HL-60 (cell line): ENCODE results near the gene MAP3K2.

Experiments
- DNase-seq, 2 experiments: peaks; one replicate each; pipeline ENCODE4 v3.0.0-alpha.2; 2010 to 2020; ENCODE audit warnings: low read depth in 1 of 2, low spot score in 1 of 2
- H3K27ac ChIP-seq: fragments of 250-450 bp; sonication (Bioruptor Pico); replicated peaks from 2 replicates; pipeline ENCODE4 v1.5.1; 2020; ENCODE audit warnings: mild to moderate bottlenecking, moderate library complexity
- H3K27me3 ChIP-seq: fragments of 250-450 bp; sonication (Bioruptor Pico); 2 replicates; pipeline ENCODE4 v1.5.1; 2021; ENCODE audit warnings: mild to moderate bottlenecking, moderate library complexity; ENCODE audit not compliant: insufficient read depth, poor library complexity, severe bottlenecking
- H3K4me3 ChIP-seq: replicated peaks from 2 replicates; pipeline ENCODE4 v1.5.1; 2011; ENCODE audit warnings: mild to moderate bottlenecking, control low read depth, low read length; ENCODE audit not compliant: insufficient read depth
- CTCF ChIP-seq: IDR thresholded peaks from one replicate; pipeline ENCODE4 v1.5.1; 2011; ENCODE audit warnings: low read length, control low read depth, inconsistent platforms; ENCODE audit not compliant: insufficient read depth
- GABPA ChIP-seq: IDR thresholded peaks from 2 replicates; pipeline ENCODE4 v1.6.1; 2012; ENCODE audit warnings: low read depth
- POLR2AphosphoS5 ChIP-seq: IDR thresholded peaks from 2 replicates; pipeline ENCODE4 v1.6.1; 2012; ENCODE audit warnings: low read depth
- REST ChIP-seq: IDR thresholded peaks from 2 replicates; pipeline ENCODE4 v1.6.1; 2012; ENCODE audit warnings: low read depth; ENCODE audit not compliant: insufficient replicate concordance
- SPI1 ChIP-seq: IDR thresholded peaks from 2 replicates; pipeline ENCODE4 v1.6.1; 2012; ENCODE audit warnings: low read depth, mild to moderate bottlenecking, borderline replicate concordance

MAP3K2 gene

GRCh38 chr2:127321303-127321702, 66.5 kb downstream of the MAP3K2 start:
- TF ChIP-seq POLR2AphosphoS5: no peak
- TF ChIP-seq REST: no peak
- TF ChIP-seq SPI1: no peak
- no peak for TF ChIP-seq GABPA
- TF ChIP-seq CTCF: no peak
- no peak for DNase-seq
- Histone ChIP-seq H3K4me3 (no peak overlapping the region), H3K27me3 (no peaks in the 10 kb centered on the region), H3K27ac (no peak overlapping the region)

GRCh38 chr2:127320586-127321275, 67.0 kb downstream of the MAP3K2 start:
- Histone ChIP-seq H3K4me3 (no peak overlapping the region), H3K27ac (no peak overlapping the region), H3K27me3 (no peaks in the 10 kb centered on the region)
- TF ChIP-seq SPI1 (no peak), CTCF (no peak), GABPA (no peak), REST (no peak), POLR2AphosphoS5 (no peak)
- DNase-seq: peak in 1 of 2 experiments; percentile 40

GRCh38 chr2:127320067-127320466, 67.7 kb downstream of the MAP3K2 start:
- TF ChIP-seq GABPA (no peak), REST (no peak), CTCF (no peak), POLR2AphosphoS5 (no peak), SPI1 (no peak)
- Histone ChIP-seq H3K27ac (no peak overlapping the region), H3K27me3 (no peaks in the 10 kb centered on the region), H3K4me3 (no peak overlapping the region)
- DNase-seq: no peak
